Activated CD4-positive, alpha-beta T cell treated with anti-CD3 and anti-CD28 coated beads, Interleukin-2, amount 50 U/mL, for 48 hours (primary cell): Measurements from ENCODE around the gene ROCK1.
"Not testable (repeated sequence)": the region's sequence is repeated elsewhere in the genome, so short reads cannot be mapped to it uniquely, and the experiment has no call there.

Source experiments
- DNase-seq, 2 experiments: peaks; one replicate each; pipeline ENCODE4 v3.0.0-alpha.2; 2020

The ROCK1 gene

GRCh38 chr18:21111346-21112139, at the start of gene ROCK1:
Gene ROCK1, minus strand, starts transcription at chr18:21111813. Its CDS starts 903 bp downstream, at chr18:21110910.
- DNase-seq: peak; percentile 99

- no peak for DNase-seq
Measured at GRCh38 chr18:21155443-21155842, 43.8 kb upstream of the ROCK1 start.

GRCh38 chr18:21146016-21146415, 34.4 kb upstream of the ROCK1 start:
- no peak for DNase-seq

- no peak for DNase-seq
Measured at GRCh38 chr18:21145371-21145770, 33.8 kb upstream of the ROCK1 start.

GRCh38 chr18:21141668-21142422, 30.2 kb upstream of the ROCK1 start:
- no peak for DNase-seq

- DNase-seq: not testable (repeated sequence)
Measured at GRCh38 chr18:21137719-21138488, 26.3 kb upstream of the ROCK1 start.

- DNase-seq: peak in 1 of 2 experiments; percentile 12
Measured at GRCh38 chr18:21134895-21135294, 23.3 kb upstream of the ROCK1 start.

GRCh38 chr18:21132398-21132918, 20.8 kb upstream of the ROCK1 start:
- DNase-seq: no peak

GRCh38 chr18:21131698-21132227, 20.1 kb upstream of the ROCK1 start:
- DNase-seq: no peak

GRCh38 chr18:21129566-21130216, 18.1 kb upstream of the ROCK1 start:
- DNase-seq: no peak

GRCh38 chr18:21123290-21123926, 11.8 kb upstream of the ROCK1 start:
- no peak for DNase-seq

GRCh38 chr18:21118806-21119205, 7.2 kb upstream of the ROCK1 start:
- DNase-seq: no peak

GRCh38 chr18:21117409-21118131, 6.0 kb upstream of the ROCK1 start:
- DNase-seq: no peak

GRCh38 chr18:21115519-21116411, 4.2 kb upstream of the ROCK1 start:
- no peak for DNase-seq

GRCh38 chr18:21112543-21113105, 1.0 kb upstream of the ROCK1 start:
- DNase-seq: no peak

- DNase-seq: no peak
Measured at GRCh38 chr18:21112140-21112473, 494 bp upstream of the ROCK1 start.

GRCh38 chr18:21110713-21111345, 784 bp downstream of the ROCK1 start:
- DNase-seq: peak; percentile 53 to 67

- no peak for DNase-seq
Measured at GRCh38 chr18:21109936-21110712, 1.5 kb downstream of the ROCK1 start.
